H1 (cell line): ENCODE results near the gene ZNF831. TPM values are rescaled to one million over a fixed set of nuclear protein-coding genes. Genes with fewer than 3 reads are reported as not detected.

Experiments
- CTCF ChIA-PET: fragments of 300-600 bp; sonication (Branson Sonifier 250); formaldehyde crosslinking; loops from one replicate; lab custom pipeline; 2021; ENCODE audit not compliant: partially characterized antibody; lab: Charles Lee
- POLR2A ChIA-PET: fragments of 300-600 bp; sonication (Branson Sonifier 250); formaldehyde crosslinking; loops from one replicate; lab custom pipeline; 2021; ENCODE audit warnings: inconsistent platforms; ENCODE audit not compliant: partially characterized antibody; lab: Charles Lee
- DNase-seq, 2 experiments: peaks; one replicate each; pipeline versions ENCODE4 v3.0.0 to v3.0.0-alpha.2; 2010 to 2022; ENCODE audit warnings: low spot score in 2 of 2, low read depth in 1 of 2, mixed read lengths in 1 of 2
- FAIRE-seq: peaks from 2 replicates; lab custom pipeline; 2011; peaks lifted over from hg19 to GRCh38; lab: Jason Lieb, UNC
- H2AFZ ChIP-seq: 2 replicates; pipeline ENCODE4 v1.8.1; 2012; ENCODE audit warnings: low read length, inconsistent platforms
- H2AK5ac ChIP-seq: 2 replicates; pipeline ENCODE4 v1.6.1; 2013; ENCODE audit warnings: low read depth, low read length
- H2BK120ac ChIP-seq: replicated peaks from 2 replicates; pipeline ENCODE3; 2013; ENCODE audit warnings: low read depth, low read length, inconsistent platforms
- H2BK12ac ChIP-seq: 2 replicates; pipeline ENCODE4 v1.6.1; 2013; ENCODE audit warnings: low read depth, low read length
- H2BK15ac ChIP-seq: 2 replicates; pipeline ENCODE4 v1.6.1; 2013; ENCODE audit warnings: low read length
- H2BK20ac ChIP-seq: 2 replicates; pipeline ENCODE4 v1.6.1; 2013; ENCODE audit warnings: low read length
- H2BK5ac ChIP-seq: 2 replicates; pipeline ENCODE4 v1.6.1; 2013; ENCODE audit warnings: low read depth, low read length
- H3K14ac ChIP-seq: 2 replicates; pipeline ENCODE4 v1.6.1; 2013; ENCODE audit warnings: inconsistent platforms; ENCODE audit not compliant: insufficient read length
- H3K18ac ChIP-seq: 2 replicates; pipeline ENCODE4 v1.6.1; 2013; ENCODE audit warnings: low read length; ENCODE audit errors: extremely low read depth
- H3K23ac ChIP-seq: 2 replicates; pipeline ENCODE4 v1.6.1; 2013; ENCODE audit warnings: inconsistent platforms; ENCODE audit not compliant: insufficient read length
- H3K23me2 ChIP-seq: 2 replicates; pipeline ENCODE4 v1.6.1; 2013; ENCODE audit warnings: low read depth, low read length
- H3K27ac ChIP-seq: 2 replicates; pipeline ENCODE4 v1.6.1; 2011; ENCODE audit warnings: low read depth, low read length, inconsistent platforms
- H3K27me3 ChIP-seq, 4 experiments: replicated peaks in 1 of 4; 1 replicate in 1 of 4; 2 replicates in 3 of 4; pipeline versions ENCODE4 v1.6.1 to v1.8.1; 2011 to 2013; ENCODE audit warnings: low read length in 3 of 4, mild to moderate bottlenecking in 3 of 4, inconsistent platforms in 2 of 4, mixed read lengths in 2 of 4, moderate library complexity in 1 of 4; ENCODE audit not compliant: control insufficient read depth in 3 of 4, insufficient read depth in 3 of 4; ENCODE audit errors: extremely low read depth in 1 of 4
- H3K36me3 ChIP-seq, 4 experiments: 2 replicates each; pipeline versions ENCODE4 v1.6.1 to v1.8.1; 2011 to 2013; ENCODE audit warnings: mild to moderate bottlenecking in 4 of 4, low read length in 3 of 4, moderate library complexity in 2 of 4, control low read depth in 1 of 4, inconsistent platforms in 1 of 4; ENCODE audit not compliant: insufficient read depth in 4 of 4, control insufficient read depth in 2 of 4
- H3K4ac ChIP-seq: replicated peaks from 2 replicates; pipeline ENCODE3; 2013; ENCODE audit warnings: low read length, low read depth, mixed read lengths, inconsistent platforms; ENCODE audit not compliant: insufficient read length
- H3K4me1 ChIP-seq, 4 experiments: replicated peaks in 1 of 4; 1 replicate in 1 of 4; 2 replicates in 3 of 4; pipeline versions ENCODE4 v1.6.1 to v1.8.1; 2011 to 2013; ENCODE audit warnings: low read length in 3 of 4, inconsistent platforms in 2 of 4, mixed read lengths in 1 of 4; ENCODE audit not compliant: insufficient read depth in 4 of 4, control insufficient read depth in 3 of 4
- H3K4me2 ChIP-seq, 2 experiments: 2 replicates each; pipeline versions ENCODE4 v1.6.1 to v1.8.1; 2011 to 2013; ENCODE audit warnings: low read depth in 2 of 2, low read length in 2 of 2, control low read depth in 1 of 2, inconsistent platforms in 1 of 2, mild to moderate bottlenecking in 1 of 2; ENCODE audit not compliant: insufficient read depth in 1 of 2
- H3K4me3 ChIP-seq, 4 experiments: fragments of 200-600, 300-600 bp in 1 of 4; sonication (generic), shearing (Covaris generic), sonication (Bioruptor Twin) in 1 of 4; 2 replicates each; pipeline versions ENCODE4 v1.5.1 to v1.8.1; 2011 to 2016; ENCODE audit warnings: low read length in 4 of 4, low read depth in 3 of 4, control low read depth in 2 of 4, inconsistent platforms in 2 of 4, mild to moderate bottlenecking in 2 of 4, mixed read lengths in 1 of 4, moderate library complexity in 1 of 4; ENCODE audit not compliant: insufficient read depth in 2 of 4; ENCODE audit errors: extremely low read depth in 1 of 4
- H3K56ac ChIP-seq: replicated peaks from 2 replicates; pipeline ENCODE3; 2013; ENCODE audit warnings: low read depth, mild to moderate bottlenecking, mixed read lengths, low read length, inconsistent platforms; ENCODE audit not compliant: insufficient read length
- H3K79me1 ChIP-seq: 2 replicates; pipeline ENCODE4 v1.6.1; 2013; ENCODE audit warnings: low read depth, low read length, control low read depth
- H3K79me2 ChIP-seq, 2 experiments: 2 replicates each; pipeline versions ENCODE4 v1.6.1 to v1.8.1; 2012 to 2013; ENCODE audit warnings: low read length in 2 of 2, mild to moderate bottlenecking in 2 of 2, inconsistent platforms in 1 of 2; ENCODE audit not compliant: insufficient read depth in 2 of 2, control insufficient read depth in 1 of 2
- H3K9ac ChIP-seq, 4 experiments: replicated peaks in 1 of 4; 1 replicate in 1 of 4; 2 replicates in 3 of 4; pipeline versions ENCODE4 v1.6.1 to v1.8.1; 2011 to 2013; ENCODE audit warnings: low read depth in 3 of 4, low read length in 3 of 4, control low read depth in 2 of 4, mild to moderate bottlenecking in 2 of 4, moderate library complexity in 2 of 4, inconsistent platforms in 1 of 4; ENCODE audit errors: extremely low read depth in 1 of 4
- H3K9me3 ChIP-seq, 2 experiments: 2 replicates each; pipeline versions ENCODE4 v1.6.1 to v1.8.1; 2012 to 2013; ENCODE audit warnings: mild to moderate bottlenecking in 2 of 2, moderate library complexity in 2 of 2, control low read depth in 1 of 2, inconsistent platforms in 1 of 2, low read depth in 1 of 2, low read length in 1 of 2, mixed read lengths in 1 of 2; ENCODE audit not compliant: insufficient read depth in 2 of 2
- H4K20me1 ChIP-seq, 2 experiments: replicated peaks in 1 of 2; 2 replicates each; pipeline versions ENCODE3 to v1.8.1; 2011 to 2013; ENCODE audit warnings: inconsistent platforms in 2 of 2, low read length in 2 of 2, mild to moderate bottlenecking in 1 of 2; ENCODE audit not compliant: insufficient read depth in 2 of 2, control insufficient read depth in 1 of 2
- H4K5ac ChIP-seq: 2 replicates; pipeline ENCODE4 v1.6.1; 2013; ENCODE audit warnings: low read length, low read depth, mixed read lengths, inconsistent platforms; ENCODE audit not compliant: insufficient read length
- H4K8ac ChIP-seq: 2 replicates; pipeline ENCODE4 v1.8.0; 2013; ENCODE audit warnings: mild to moderate bottlenecking, moderate library complexity, low read length, inconsistent platforms; ENCODE audit not compliant: insufficient read depth; ENCODE audit errors: extremely low read depth
- H4K91ac ChIP-seq: replicated peaks from 2 replicates; pipeline ENCODE3; 2013; ENCODE audit warnings: low read length, mixed read lengths, inconsistent platforms; ENCODE audit not compliant: insufficient read length
- CEBPB ChIP-seq: IDR thresholded peaks from 2 replicates; pipeline ENCODE4 v1.6.1; 2012; ENCODE audit warnings: low read depth, low read length
- CHD2 ChIP-seq: IDR thresholded peaks from 2 replicates; pipeline ENCODE4 v1.6.1; 2012; ENCODE audit warnings: low read length, improper control_type of control experiment
- CREB1 ChIP-seq: IDR thresholded peaks from 2 replicates; pipeline ENCODE4 v1.6.1; 2012; ENCODE audit warnings: inconsistent platforms
- EGR1 ChIP-seq: IDR thresholded peaks from 2 replicates; pipeline ENCODE4 v1.6.1; 2011; ENCODE audit warnings: low read depth, low read length, borderline replicate concordance
- HDAC6 ChIP-seq: IDR thresholded peaks from one replicate; pipeline ENCODE4 v1.7.1; 2012; ENCODE audit warnings: low read depth, mild to moderate bottlenecking, inconsistent platforms, low read length, moderate library complexity
- PHF8 ChIP-seq: fragments of 200-600 bp; sonication (generic); conservative IDR thresholded peaks from 2 replicates; pipeline ENCODE4 v1.7.1; 2012; ENCODE audit warnings: low read depth, mild to moderate bottlenecking, inconsistent platforms, low read length, moderate library complexity
- SAP30 ChIP-seq: fragments of 300-600 bp; sonication (generic); IDR thresholded peaks from 2 replicates; pipeline ENCODE4 v1.7.1; 2012; ENCODE audit warnings: low read length, moderate library complexity, mild to moderate bottlenecking, inconsistent platforms; ENCODE audit not compliant: insufficient read depth, insufficient replicate concordance
- SIRT6 ChIP-seq: IDR thresholded peaks from one replicate; pipeline ENCODE4 v1.7.1; 2012; ENCODE audit warnings: low read length, inconsistent platforms
- SIX5 ChIP-seq: IDR thresholded peaks from 2 replicates; pipeline ENCODE4 v1.6.1; 2011; ENCODE audit warnings: mild to moderate bottlenecking, low read depth, low read length
- SP2 ChIP-seq: IDR thresholded peaks from 2 replicates; pipeline ENCODE4 v1.6.1; 2012; ENCODE audit warnings: mild to moderate bottlenecking, low read length, inconsistent platforms
- TBP ChIP-seq: IDR thresholded peaks from 2 replicates; pipeline ENCODE4 v1.6.1; 2011; ENCODE audit warnings: low read depth, low read length, improper control_type of control experiment
- TCF12 ChIP-seq: IDR thresholded peaks from 2 replicates; pipeline ENCODE4 v1.6.1; 2011; ENCODE audit warnings: low read depth, mild to moderate bottlenecking, low read length
- WGBS, 2 experiments: shearing (Covaris generic) in 1 of 2; methylation state at CpG; one replicate each; pipeline versions ENCODE4 v1.1.6 to v1.1.7; 2013 to 2015; ENCODE audit warnings: low lambda C conversion rate in 2 of 2, mixed read lengths in 2 of 2, inconsistent platforms in 1 of 2, low coverage in 1 of 2, missing lambda C conversion rate in 1 of 2; ENCODE audit not compliant: insufficient replicate concordance in 2 of 2, insufficient coverage in 1 of 2, insufficient read length in 1 of 2; ENCODE audit errors: extremely low coverage in 1 of 2, missing lambda C conversion rate in 1 of 2; 5-methylcytosine and 5-hydroxymethylcytosine counted together
- polyA plus RNA-seq, 7 experiments: library from polyadenylated mRNA; depleted of rRNA in 3 of 7; stranded (reverse) in 5 of 7; unstranded in 2 of 7; fragments of >200 nt in 5 of 7; fragments of 200-250 nt in 2 of 7; gene quantifications; 1 replicate in 5 of 7; 2 replicates in 1 of 7; 4 replicates in 1 of 7; pipeline versions ENCODE4 v1.2.1 to v1.2.3, GENCODE V29; 2011 to 2013; ENCODE audit warnings: missing spikeins in 2 of 7, mixed read lengths in 2 of 7
- total RNA-seq: library from RNA; stranded (reverse); fragmentation: NEBNext Ultra II Directional; extraction: Animal tissue kit (Norgen Biotek cat#: 25700); gene quantifications from 2 replicates; pipeline ENCODE4 v1.2.1, GENCODE V29; 2021
- TF ChIP-seq, protein P1 (sequence below): IDR thresholded peaks from 2 replicates; pipeline ENCODE4 v1.6.1; 2011; ENCODE audit warnings: low read length, improper control_type of control experiment
- TF ChIP-seq, protein P2 (sequence below): IDR thresholded peaks from 2 replicates; pipeline ENCODE4 v1.6.1; 2011; ENCODE audit warnings: low read depth, mild to moderate bottlenecking, low read length; ENCODE audit not compliant: insufficient read depth

The ZNF831 gene
- total and polyA plus RNA-seq, 2 of the 8 experiments (the other 6 are each of a cell fraction or from before 2014, with no cell fraction given), result not detected

DNA sequence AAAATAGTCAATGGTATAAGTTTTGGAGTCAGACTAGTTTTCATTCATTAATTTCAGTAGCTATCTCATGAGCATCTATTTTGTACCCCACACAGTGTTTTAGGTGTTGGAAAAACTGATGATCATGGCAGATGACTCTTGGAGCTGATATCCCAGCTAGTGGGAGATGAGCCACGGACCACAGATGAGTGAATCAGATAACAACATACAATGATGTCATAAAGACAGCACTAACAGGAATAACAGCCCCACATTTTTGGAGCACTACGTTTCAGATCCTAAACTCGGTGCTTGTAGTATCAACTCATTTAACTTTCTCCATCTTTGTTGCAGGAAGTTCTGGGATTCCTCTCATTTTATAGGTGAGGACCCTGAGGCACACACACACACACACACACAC is 69.0 kb downstream of the ZNF831 start:
- 90% methylated on average over 3 of the region's 3 CpGs; no CpG with 5 or more reads in 1 of the 2 experiments for WGBS, 2 experiments
- DNase-seq, result no peak
- H2BK20ac ChIP-seq, result no peak overlapping the region
- no peaks in the 10 kb centered on the region for H3K36me3 ChIP-seq
- ChIA-PET POLR2A (no interaction called here), CTCF (interaction anchor here (0.7 to 2.3 kb wide), 2 partner anchors 12 to 674 kb away, joined by 3 to 6 read pairs; no protein-coding TSS in a partner anchor)
- H3K27me3 ChIP-seq, result no peaks in the 10 kb centered on the region
- H2BK120ac ChIP-seq, result no peak overlapping the region
- no peak overlapping the region for H3K56ac ChIP-seq
- no peak overlapping the region for H2BK15ac ChIP-seq
- H2AK5ac ChIP-seq, result no peak overlapping the region
- H3K79me2 ChIP-seq, result no peaks in the 10 kb centered on the region
- no peak overlapping the region for H4K5ac ChIP-seq
- H3K9me3 ChIP-seq, result no peaks in the 10 kb centered on the region
- H3K4me2 ChIP-seq, result no peak overlapping the region
- no peak overlapping the region for H3K23ac ChIP-seq
- H2BK5ac ChIP-seq, result no peak overlapping the region
- H3K23me2 ChIP-seq, result no peaks in the 10 kb centered on the region
- TF ChIP-seq SIX5 (no peak), SAP30 (no peak), CREB1 (no peak), HDAC6 (no peak), CHD2 (no peak), TCF12 (no peak), SIRT6 (no peak), PHF8 (no peak), SP2 (no peak), CEBPB (no peak), TBP (no peak), EGR1 (no peak)
- TF ChIP-seq, protein P1, sequence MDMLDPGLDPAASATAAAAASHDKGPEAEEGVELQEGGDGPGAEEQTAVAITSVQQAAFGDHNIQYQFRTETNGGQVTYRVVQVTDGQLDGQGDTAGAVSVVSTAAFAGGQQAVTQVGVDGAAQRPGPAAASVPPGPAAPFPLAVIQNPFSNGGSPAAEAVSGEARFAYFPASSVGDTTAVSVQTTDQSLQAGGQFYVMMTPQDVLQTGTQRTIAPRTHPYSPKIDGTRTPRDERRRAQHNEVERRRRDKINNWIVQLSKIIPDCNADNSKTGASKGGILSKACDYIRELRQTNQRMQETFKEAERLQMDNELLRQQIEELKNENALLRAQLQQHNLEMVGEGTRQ, result no peak
- TF ChIP-seq, protein P2, sequence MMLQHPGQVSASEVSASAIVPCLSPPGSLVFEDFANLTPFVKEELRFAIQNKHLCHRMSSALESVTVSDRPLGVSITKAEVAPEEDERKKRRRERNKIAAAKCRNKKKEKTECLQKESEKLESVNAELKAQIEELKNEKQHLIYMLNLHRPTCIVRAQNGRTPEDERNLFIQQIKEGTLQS, result no peak
- TF ChIP-seq, all 59 proteins: peak for 0
- Histone ChIP-seq H4K91ac (no peak overlapping the region), H2BK12ac (no peak overlapping the region), H3K79me1 (no peaks in the 10 kb centered on the region), H4K8ac (no peak overlapping the region), H3K18ac (no peak overlapping the region), H3K14ac (no peak overlapping the region), H3K4ac (no peak overlapping the region), H3K9ac (no peak overlapping the region), H3K27ac (no peak overlapping the region), H4K20me1 (no peaks in the 10 kb centered on the region), H2AFZ (no peak overlapping the region), H3K4me3 (no peak overlapping the region), H3K4me1 (no peaks in the 10 kb centered on the region)
- FAIRE-seq, result no peak
